Ascending aorta (tissue), 2 donors: ENCODE results near the gene FUT6. TPM values are rescaled to one million over a fixed set of nuclear protein-coding genes. Genes with fewer than 3 reads are reported as not detected.

Source experiments
- DNase-seq, 2 donors: peaks; one replicate each; pipeline ENCODE4 v3.0.0-alpha.2; 2019; ENCODE audit warnings: low spot score in 2 of 2
- H3K27ac ChIP-seq, 2 donors: fragments of 200-600 bp; sonication (generic); one replicate each; pipeline ENCODE4 v1.5.1; 2016 to 2017; ENCODE audit warnings: mild to moderate bottlenecking in 1 of 2
- H3K27me3 ChIP-seq: fragments of 200-600 bp; sonication (generic); one replicate; pipeline ENCODE4 v1.5.1; 2017
- H3K36me3 ChIP-seq, 2 donors: fragments of 200-600 bp; sonication (generic); one replicate each; pipeline ENCODE4 v1.5.1; 2016
- H3K4me1 ChIP-seq, 2 donors: fragments of 200-600 bp; sonication (generic); one replicate each; pipeline ENCODE4 v1.5.1; 2016 to 2017; ENCODE audit warnings: mild to moderate bottlenecking in 1 of 2
- H3K4me3 ChIP-seq, 2 donors: fragments of 200-600 bp; sonication (generic); one replicate each; pipeline ENCODE4 v1.5.1; 2016 to 2017; ENCODE audit warnings: mild to moderate bottlenecking in 1 of 2
- H3K9me3 ChIP-seq, 2 donors: fragments of 200-600 bp; sonication (generic); one replicate each; pipeline ENCODE4 v1.5.1; 2016
- intact Hi-C: fragments of 100-400 bp; cut with DNase I; formaldehyde crosslinking; loops from one replicate; pipeline ENCODE4 v1.15.1; 2023
- total RNA-seq: library from RNA; depleted of rRNA; stranded (reverse); fragments of >200 nt; gene quantifications from one replicate; pipeline ENCODE4 v1.1.0, GENCODE V29; 2016
- TF ChIP-seq, protein P1 (sequence below), 3 experiments: fragments of 200-600 bp in 2 of 3; fragments of 450-650 bp in 1 of 3; sonication (generic) in 2 of 3; IDR thresholded peaks; one replicate each; pipeline ENCODE4 v1.5.1; 2016 to 2019; ENCODE audit warnings: antibody characterized with exemption in 3 of 3, mild to moderate bottlenecking in 1 of 3, moderate library complexity in 1 of 3

Gene FUT6
- total RNA-seq, 1 donor from 2014 or later = not detected

- Histone ChIP-seq H3K9me3 (no peaks in the 10 kb centered on the region), H3K4me3 (no peak overlapping the region), H3K27ac (no peak overlapping the region), H3K4me1 (no peaks in the 10 kb centered on the region), H3K27me3 (peaks cover 4% of the 10 kb centered on the region), H3K36me3 (no peaks in the 10 kb centered on the region)
- DNase-seq = no peak
- TF ChIP-seq, protein P1, sequence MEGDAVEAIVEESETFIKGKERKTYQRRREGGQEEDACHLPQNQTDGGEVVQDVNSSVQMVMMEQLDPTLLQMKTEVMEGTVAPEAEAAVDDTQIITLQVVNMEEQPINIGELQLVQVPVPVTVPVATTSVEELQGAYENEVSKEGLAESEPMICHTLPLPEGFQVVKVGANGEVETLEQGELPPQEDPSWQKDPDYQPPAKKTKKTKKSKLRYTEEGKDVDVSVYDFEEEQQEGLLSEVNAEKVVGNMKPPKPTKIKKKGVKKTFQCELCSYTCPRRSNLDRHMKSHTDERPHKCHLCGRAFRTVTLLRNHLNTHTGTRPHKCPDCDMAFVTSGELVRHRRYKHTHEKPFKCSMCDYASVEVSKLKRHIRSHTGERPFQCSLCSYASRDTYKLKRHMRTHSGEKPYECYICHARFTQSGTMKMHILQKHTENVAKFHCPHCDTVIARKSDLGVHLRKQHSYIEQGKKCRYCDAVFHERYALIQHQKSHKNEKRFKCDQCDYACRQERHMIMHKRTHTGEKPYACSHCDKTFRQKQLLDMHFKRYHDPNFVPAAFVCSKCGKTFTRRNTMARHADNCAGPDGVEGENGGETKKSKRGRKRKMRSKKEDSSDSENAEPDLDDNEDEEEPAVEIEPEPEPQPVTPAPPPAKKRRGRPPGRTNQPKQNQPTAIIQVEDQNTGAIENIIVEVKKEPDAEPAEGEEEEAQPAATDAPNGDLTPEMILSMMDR (IDR thresholded peaks at IDR 0.05) = no peak
- intact Hi-C loops = no loop called here
Measured at GRCh38 chr19:5821521-5822180, 17.9 kb downstream of the FUT6 start.

- H3K4me1 ChIP-seq = no peaks in the 10 kb centered on the region
- no peak for DNase-seq
- TF ChIP-seq, protein P1 (IDR thresholded peaks at IDR 0.05) = no peak
- intact Hi-C loops = no loop called here
- H3K36me3 ChIP-seq = no peaks in the 10 kb centered on the region
- no peak overlapping the region for H3K27ac ChIP-seq
- peaks cover 4% of the 10 kb centered on the region for H3K27me3 ChIP-seq
- no peaks in the 10 kb centered on the region for H3K9me3 ChIP-seq
- no peak overlapping the region for H3K4me3 ChIP-seq
Measured at GRCh38 chr19:5820785-5821184, 18.7 kb downstream of the FUT6 start.

GRCh38 chr19:5818594-5818993 is 20.9 kb downstream of the FUT6 start:
- intact Hi-C loops = no loop called here
- Histone ChIP-seq H3K9me3 (no peaks in the 10 kb centered on the region), H3K27me3 (peaks cover 4% of the 10 kb centered on the region), H3K4me3 (no peak overlapping the region), H3K36me3 (no peaks in the 10 kb centered on the region), H3K27ac (no peak overlapping the region), H3K4me1 (no peaks in the 10 kb centered on the region)
- no peak for DNase-seq
- TF ChIP-seq, protein P1 (IDR thresholded peaks at IDR 0.05) = no peak

DNA sequence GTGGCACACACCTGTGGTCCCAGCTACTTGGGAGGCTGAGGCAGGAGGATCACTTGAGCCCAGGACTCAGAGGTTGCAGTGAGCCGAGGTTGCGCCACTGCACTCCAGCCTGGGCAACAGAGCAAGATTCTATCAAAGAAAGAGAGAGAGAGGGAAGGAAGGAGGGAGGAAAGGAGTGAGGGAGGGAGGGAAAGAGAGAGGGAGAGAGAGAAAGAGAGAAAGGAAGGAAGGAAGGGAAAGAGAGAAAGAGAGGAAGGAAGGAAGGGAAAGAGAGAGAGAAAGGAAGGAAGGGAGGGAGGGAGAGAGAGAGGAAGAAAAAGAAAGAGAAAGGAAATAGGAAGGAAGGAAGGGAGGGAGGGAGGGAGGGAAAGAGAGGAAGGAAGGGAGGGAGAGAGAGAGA is 22.3 kb downstream of the FUT6 start:
- Histone ChIP-seq H3K4me3 (no peak overlapping the region), H3K27ac (no peak overlapping the region), H3K9me3 (no peaks in the 10 kb centered on the region), H3K4me1 (no peaks in the 10 kb centered on the region), H3K27me3 (peaks cover 4% of the 10 kb centered on the region), H3K36me3 (no peaks in the 10 kb centered on the region)
- DNase-seq = no peak
- TF ChIP-seq, protein P1 (IDR thresholded peaks at IDR 0.05) = no peak
- intact Hi-C loops = no loop called here

GRCh38 chr19:5814852-5815246 is 24.7 kb downstream of the FUT6 start:
- no peak for DNase-seq
- intact Hi-C loops = no loop called here
- no peaks in the 10 kb centered on the region for H3K27me3 ChIP-seq
- H3K4me1 ChIP-seq = no peaks in the 10 kb centered on the region
- no peaks in the 10 kb centered on the region for H3K36me3 ChIP-seq
- no peaks in the 10 kb centered on the region for H3K9me3 ChIP-seq
- no peak overlapping the region for H3K27ac ChIP-seq
- TF ChIP-seq, protein P1 (IDR thresholded peaks at IDR 0.05) = no peak
- no peak overlapping the region for H3K4me3 ChIP-seq
